ENCODE measurements around the gene PCLO. TPM values are rescaled to one million over a fixed set of nuclear protein-coding genes. Genes with fewer than 3 reads are reported as not detected.
A peak's percentile ranks its signal among the peaks of the same experiment; 100 is the strongest.

Gene PCLO
- total RNA-seq, 1 experiment from 2014 or later: 3.1 TPM

DNA sequence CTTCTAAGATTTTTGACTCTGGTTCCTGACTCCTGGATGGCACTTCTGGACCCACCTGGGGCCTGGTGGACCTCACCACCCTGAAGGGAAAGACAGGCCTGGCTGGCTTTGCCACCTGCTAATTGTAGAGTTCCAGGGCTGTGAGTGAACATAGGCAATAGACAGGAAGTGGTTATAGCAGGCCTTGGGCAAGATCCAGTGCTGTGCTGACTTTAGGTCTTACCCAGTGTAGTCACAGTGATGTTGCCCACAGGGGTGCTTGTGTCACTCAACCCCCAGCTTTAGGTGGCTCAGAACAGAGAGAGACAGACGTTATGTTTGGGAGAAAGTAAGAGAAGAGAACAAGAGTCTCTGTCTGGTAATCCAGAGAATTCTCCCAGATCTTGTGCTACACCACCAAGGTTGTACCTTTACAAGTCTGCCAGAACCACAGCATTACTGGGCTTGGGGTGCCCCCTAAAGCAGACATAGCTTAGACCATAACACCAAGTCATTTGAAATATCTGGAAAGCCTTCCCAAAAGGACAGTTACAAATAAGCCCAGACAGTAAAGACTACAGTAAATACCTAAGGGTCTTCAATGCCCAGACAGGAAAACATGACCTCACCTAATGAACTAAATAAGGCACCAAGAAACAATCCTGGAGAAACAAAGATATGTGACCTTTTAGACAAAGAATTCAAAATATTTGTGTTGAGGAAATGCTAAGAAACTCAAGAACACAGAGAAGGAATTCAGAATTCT, 303.4 kb downstream of the PCLO start:
- Histone ChIP-seq H4K91ac (ENCODE audit: insufficient read length, low read depth, low read length) (no peak overlapping the region), H2BK15ac (ENCODE audit: low read depth, low read length) (no peak overlapping the region), H2BK20ac (ENCODE audit: low read depth, low read length, poor library complexity, severe bottlenecking) (no peak overlapping the region), H3K4ac (ENCODE audit: low read depth, low read length) (no peak overlapping the region), H2AFZ (ENCODE audit: low read length) (no peak overlapping the region), H4K5ac (ENCODE audit: insufficient read length, low read depth, low read length) (no peak overlapping the region), H2AK5ac (ENCODE audit: insufficient read length, low read length) (no peak overlapping the region), H3T11ph (ENCODE audit: low read length) (no peak overlapping the region), H3K79me1 (ENCODE audit: insufficient read depth, low read depth, low read length, poor library complexity, severe bottlenecking) (no peaks in the 10 kb centered on the region), H3K27ac (ENCODE audit: insufficient read length, low read depth, low read length) (no peak overlapping the region), H3K56ac (ENCODE audit: insufficient read length, low read depth, low read length) (no peak overlapping the region), H3K18ac (ENCODE audit: insufficient read length, low read depth, low read length) (no peak overlapping the region), H3K23ac (ENCODE audit: insufficient read length, low read depth, low read length) (no peak overlapping the region), H3K14ac (ENCODE audit: insufficient read depth, low read length) (no peak overlapping the region), H3K27me3 (ENCODE audit: insufficient read depth, low read length) (no peaks in the 10 kb centered on the region), H3K9ac (ENCODE audit: extremely low read depth, insufficient read length, low read length) (no peak overlapping the region), H4K20me1 (ENCODE audit: control insufficient read depth, insufficient read depth, insufficient read length) (no peaks in the 10 kb centered on the region), H2BK120ac (ENCODE audit: low read depth, low read length, poor library complexity, severe bottlenecking) (no peak overlapping the region), H3K23me2 (ENCODE audit: insufficient read length, low read depth, low read length, poor library complexity, severe bottlenecking) (no peaks in the 10 kb centered on the region), H2BK12ac (ENCODE audit: insufficient read length, low read depth, low read length) (no peak overlapping the region), H3K9me3 (ENCODE audit: control insufficient read depth, low read depth, low read length) (no peaks in the 10 kb centered on the region), H3K4me2 (ENCODE audit: insufficient read depth, insufficient read length, low read length) (no peak overlapping the region), H3K79me2 (ENCODE audit: insufficient read depth, low read length) (no peaks in the 10 kb centered on the region), H3K4me1 (ENCODE audit: insufficient read depth, low read length) (no peaks in the 10 kb centered on the region), H2BK5ac (ENCODE audit: insufficient read length, low read length) (no peak overlapping the region), H4K8ac (replicated peaks; ENCODE audit: insufficient read length, low read depth, low read length) (no peak overlapping the region)
- Mint-ChIP-seq H3K4me3 (no peak overlapping the region), H3K27ac (peak overlapping the region in 2 of 3 experiments; percentile 28 to 74; a peak in 4 of 7 replicates), H3K9me3 (no peaks in the 10 kb centered on the region), H3K27me3 (ENCODE audit: low read depth) (no peaks in the 10 kb centered on the region), H3K4me1 (no peaks in the 10 kb centered on the region), H3K36me3 (ENCODE audit: insufficient read depth in 1 of 3, low read depth in 3 of 3) (no peaks in the 10 kb centered on the region)
- WGBS (ENCODE audit: extremely low coverage, insufficient read length, low lambda C conversion rate): no CpG with 5 or more reads among the region's 1 CpG
- no peak for DNase-seq
- TF ChIP-seq, protein P1, sequence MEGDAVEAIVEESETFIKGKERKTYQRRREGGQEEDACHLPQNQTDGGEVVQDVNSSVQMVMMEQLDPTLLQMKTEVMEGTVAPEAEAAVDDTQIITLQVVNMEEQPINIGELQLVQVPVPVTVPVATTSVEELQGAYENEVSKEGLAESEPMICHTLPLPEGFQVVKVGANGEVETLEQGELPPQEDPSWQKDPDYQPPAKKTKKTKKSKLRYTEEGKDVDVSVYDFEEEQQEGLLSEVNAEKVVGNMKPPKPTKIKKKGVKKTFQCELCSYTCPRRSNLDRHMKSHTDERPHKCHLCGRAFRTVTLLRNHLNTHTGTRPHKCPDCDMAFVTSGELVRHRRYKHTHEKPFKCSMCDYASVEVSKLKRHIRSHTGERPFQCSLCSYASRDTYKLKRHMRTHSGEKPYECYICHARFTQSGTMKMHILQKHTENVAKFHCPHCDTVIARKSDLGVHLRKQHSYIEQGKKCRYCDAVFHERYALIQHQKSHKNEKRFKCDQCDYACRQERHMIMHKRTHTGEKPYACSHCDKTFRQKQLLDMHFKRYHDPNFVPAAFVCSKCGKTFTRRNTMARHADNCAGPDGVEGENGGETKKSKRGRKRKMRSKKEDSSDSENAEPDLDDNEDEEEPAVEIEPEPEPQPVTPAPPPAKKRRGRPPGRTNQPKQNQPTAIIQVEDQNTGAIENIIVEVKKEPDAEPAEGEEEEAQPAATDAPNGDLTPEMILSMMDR (conservative IDR thresholded peaks at IDR 0.05): no peak
